Right lobe of liver (tissue), 6 donors: ENCODE measurements around the gene CC2D1B. TPM values are rescaled to one million over a fixed set of nuclear protein-coding genes. Genes with fewer than 3 reads are reported as not detected.
"Not testable (repeated sequence)": the region's sequence is repeated elsewhere in the genome, so short reads cannot be mapped to it uniquely, and the experiment has no call there.

Experiments used
- ATAC-seq, 4 donors: fragments of 200-7000 bp; cut with Tn5 transposase; one replicate each; pipeline ENCODE4 v1.9.1; 2020; ENCODE audit warnings: mild to moderate bottlenecking in 4 of 4, moderate library complexity in 4 of 4
- DNase-seq, 3 donors: peaks; one replicate each; pipeline ENCODE4 v3.0.0-alpha.2; 2020
- H3K27ac ChIP-seq, 3 donors: fragments of 200-600 bp; one replicate each; pipeline ENCODE4 v1.8.0; 2022
- H3K27me3 ChIP-seq, 2 donors: fragments of 200-600 bp; one replicate each; pipeline ENCODE4 v1.8.0; 2022
- H3K36me3 ChIP-seq, 4 donors: fragments of 200-600 bp; sonication (generic) in 1 of 4; one replicate each; pipeline versions ENCODE4 v1.5.1 to v1.8.0; 2017 to 2022; ENCODE audit warnings: control low read depth in 1 of 4
- H3K4me1 ChIP-seq, 4 donors: fragments of 200-600 bp; sonication (generic) in 1 of 4; one replicate each; pipeline versions ENCODE4 v1.5.1 to v1.8.0; 2017 to 2022; ENCODE audit warnings: control low read depth in 1 of 4
- H3K4me3 ChIP-seq, 3 donors: fragments of 200-600 bp; one replicate each; pipeline ENCODE4 v1.8.0; 2022
- H3K9me3 ChIP-seq, 4 donors: fragments of 200-600 bp; sonication (generic) in 1 of 4; one replicate each; pipeline versions ENCODE4 v1.5.1 to v1.8.0; 2017 to 2022; ENCODE audit warnings: control low read depth in 1 of 4
- CTCF ChIP-seq, 4 donors: fragments of 200-600 bp in 3 of 4; fragments of 450-650 bp in 1 of 4; IDR thresholded peaks; one replicate each; pipeline versions ENCODE4 v1.5.1 to v1.8.0; 2016 to 2022; ENCODE audit warnings: antibody characterized with exemption in 4 of 4, mild to moderate bottlenecking in 2 of 4
- POLR2A ChIP-seq: fragments of 450-650 bp; IDR thresholded peaks from one replicate; pipeline ENCODE4 v1.6.1; 2017; ENCODE audit warnings: antibody characterized with exemption, mild to moderate bottlenecking
- WGBS: methylation state at CpG from one replicate; pipeline ENCODE4 v1.1.6; 2018; ENCODE audit warnings: low coverage, low lambda C conversion rate; ENCODE audit not compliant: insufficient coverage; ENCODE audit errors: missing lambda C conversion rate; 5-methylcytosine and 5-hydroxymethylcytosine counted together
- intact Hi-C, 2 donors: fragments of 100-400 bp; cut with DNase I; formaldehyde crosslinking; loops; one replicate each; pipeline versions ENCODE4 v1.11.2 to v1.14.1; 2022
- total RNA-seq, 6 experiments: library from RNA; depleted of rRNA in 2 of 6; stranded (reverse); fragments of >200 nt in 2 of 6; fragmentation: NEBNext Ultra II Directional in 3 of 6; extraction: Animal tissue kit (Norgen Biotek cat#: 25700) in 3 of 6; gene quantifications; one replicate each; pipeline versions ENCODE4 v1.1.0 to v1.2.4, GENCODE V29; 2016 to 2023
- donor health status: DM: no; HTN: yes; CAD: no.
- donor health status: DM: no; HTN: no; CAD: no.
- donor health status: DM: no; HTN: no; CAD: no.
- donor health status: DM: no; HTN: yes; CAD: no.
- donor health status: DM: no; HTN: yes; CAD: no.

CC2D1B gene
- total RNA-seq, 6 experiments from 2014 or later: 11.8 to 18.0 (median 15.1) TPM

- intact Hi-C loops: loop anchor here in 1 of 2 donors (10.0 kb wide), 1 partner anchor 285 kb away; no protein-coding TSS in a partner anchor
- H3K27ac ChIP-seq: no peak overlapping the region
- H3K9me3 ChIP-seq: no peaks in the 10 kb centered on the region
- WGBS: 95% methylated on average over 3 of the region's 3 CpGs
- DNase-seq (no peak), ATAC-seq (no peak)
- no peaks in the 10 kb centered on the region for H3K36me3 ChIP-seq
- TF ChIP-seq POLR2A (no peak), CTCF (IDR thresholded peaks at IDR 0.05) (no peak)
- peaks cover 0 to 11% (median 0%) of the 10 kb centered on the region in 4 donors for H3K4me1 ChIP-seq
- no peak overlapping the region for H3K4me3 ChIP-seq
- no peaks in the 10 kb centered on the region for H3K27me3 ChIP-seq
These were observed 33.6 kb upstream of the CC2D1B start for GRCh38 chr1:52399629-52400028.

GRCh38 chr1:52393174-52393573, 27.2 kb upstream of the CC2D1B start:
- DNase-seq (no peak), ATAC-seq (no peak)
- intact Hi-C loops: no loop called here
- 96% methylated on average over 5 of the region's 5 CpGs for WGBS
- no peaks in the 10 kb centered on the region for H3K4me1 ChIP-seq
- H3K27me3 ChIP-seq: no peaks in the 10 kb centered on the region
- H3K27ac ChIP-seq: no peak overlapping the region
- no peaks in the 10 kb centered on the region for H3K9me3 ChIP-seq
- TF ChIP-seq POLR2A: no peak
- TF ChIP-seq CTCF (IDR thresholded peaks at IDR 0.05): no peak
- no peaks in the 10 kb centered on the region for H3K36me3 ChIP-seq
- no peak overlapping the region for H3K4me3 ChIP-seq

- H3K27ac ChIP-seq: no peak overlapping the region
- no peak overlapping the region for H3K4me3 ChIP-seq
- ATAC-seq (no peak), DNase-seq (no peak)
- intact Hi-C loops: no loop called here
- WGBS: 89% methylated on average over 5 of the region's 5 CpGs
- TF ChIP-seq POLR2A (no peak), CTCF (IDR thresholded peaks at IDR 0.05) (no peak)
- H3K4me1 ChIP-seq: no peaks in the 10 kb centered on the region
- H3K27me3 ChIP-seq: no peaks in the 10 kb centered on the region
- H3K36me3 ChIP-seq: no peaks in the 10 kb centered on the region
- no peaks in the 10 kb centered on the region for H3K9me3 ChIP-seq
These were observed 20.5 kb upstream of the CC2D1B start for GRCh38 chr1:52386458-52386857.

GRCh38 chr1:52385376-52385775, 19.4 kb upstream of the CC2D1B start:
- Histone ChIP-seq H3K27me3 (no peaks in the 10 kb centered on the region), H3K4me1 (no peaks in the 10 kb centered on the region), H3K4me3 (no peak overlapping the region), H3K36me3 (no peaks in the 10 kb centered on the region), H3K9me3 (no peaks in the 10 kb centered on the region), H3K27ac (no peak overlapping the region)
- WGBS: 96% methylated on average over 3 of the region's 3 CpGs
- intact Hi-C loops: no loop called here
- no peak for ATAC-seq
- TF ChIP-seq POLR2A: no peak
- TF ChIP-seq CTCF (IDR thresholded peaks at IDR 0.05): no peak
- no peak for DNase-seq

- ATAC-seq, H3K27me3 ChIP-seq, intact Hi-C loops, H3K4me1 ChIP-seq, DNase-seq, H3K27ac ChIP-seq, H3K9me3 ChIP-seq, H3K36me3 ChIP-seq, H3K4me3 ChIP-seq: not testable (repeated sequence)
- WGBS: no CpG with 5 or more reads among the region's 1 CpG
These were observed 3.8 kb upstream of the CC2D1B start for GRCh38 chr1:52369851-52370250.
